ENCODE data around the gene DCHS1. TPM values are rescaled to one million over a fixed set of nuclear protein-coding genes. Genes with fewer than 3 reads are reported as not detected.

DCHS1 gene
- total and polyA plus RNA-seq, 9 of the 15 experiments (the other 6 are each of a cell fraction or from before 2014, with no cell fraction given) = 0.04 to 0.49 (median 0.14) TPM; not detected in 2

DNA sequence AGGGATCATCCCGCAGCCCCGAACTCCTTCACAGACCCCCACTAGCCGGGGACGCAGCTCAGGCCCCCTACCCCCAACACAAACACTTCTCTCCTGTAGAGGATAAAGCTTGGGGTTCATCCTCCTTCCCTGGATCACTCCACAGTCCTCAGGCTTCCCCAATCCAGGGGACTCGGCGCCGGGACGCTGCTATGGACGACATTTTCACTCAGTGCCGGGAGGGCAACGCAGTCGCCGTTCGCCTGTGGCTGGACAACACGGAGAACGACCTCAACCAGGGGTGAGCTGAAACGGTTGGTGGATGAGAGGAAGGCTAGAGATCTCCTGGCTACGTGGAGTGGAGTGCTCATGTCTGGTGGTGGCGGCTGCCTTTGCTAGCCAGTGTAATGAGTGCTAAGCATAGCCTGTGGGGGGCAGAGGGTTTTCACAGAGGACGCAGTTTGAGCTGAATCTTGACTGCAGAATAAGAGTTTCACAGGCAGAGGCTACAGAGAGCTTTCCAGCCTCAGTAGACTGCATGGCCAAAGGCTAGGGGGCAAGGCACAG lies 51.5 kb downstream of the DCHS1 start (continued):
- TF ChIP-seq, protein P1, sequence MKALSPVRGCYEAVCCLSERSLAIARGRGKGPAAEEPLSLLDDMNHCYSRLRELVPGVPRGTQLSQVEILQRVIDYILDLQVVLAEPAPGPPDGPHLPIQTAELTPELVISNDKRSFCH (CRISPR knock-in tag; IDR thresholded peaks at IDR 0.05) = no peak
- TF ChIP-seq, protein P1 (tag; IDR thresholded peaks at IDR 0.05) = 0 out of 2 replicates have a peak, but pooled peaks have one; percentile 42
- no peak for TF ChIP-seq TFAM (CRISPR knock-in tag; conservative IDR thresholded peaks at IDR 0.05)
- no peak for TF ChIP-seq TEAD4 (IDR thresholded peaks at IDR 0.05; ENCODE audit: low read length)
- no peak for TF ChIP-seq TEAD4 (CRISPR knock-in tag; IDR thresholded peaks at IDR 0.05; ENCODE audit: borderline replicate concordance)
- no peak for TF ChIP-seq ZBTB8A (IDR thresholded peaks at IDR 0.05; ENCODE audit: partially characterized antibody)
- TF ChIP-seq ELF1 (tag; IDR thresholded peaks at IDR 0.05) = no peak
- no peak for TF ChIP-seq POLR2G (IDR thresholded peaks at IDR 0.05; ENCODE audit: low read depth, low read length)
- no peak for TF ChIP-seq ZNF586 (CRISPR knock-in tag; conservative IDR thresholded peaks at IDR 0.05)
- TF ChIP-seq NFIX (CRISPR knock-in tag; IDR thresholded peaks at IDR 0.05; ENCODE audit: low read depth) = no peak
- no peak for TF ChIP-seq ZZZ3 (IDR thresholded peaks at IDR 0.05)
- TF ChIP-seq ZNF778 (CRISPR knock-in tag; IDR thresholded peaks at IDR 0.05) = no peak
- no peak; the same call in 1 of the 2 replicates for TF ChIP-seq JUND (IDR thresholded peaks at IDR 0.05; ENCODE audit: borderline replicate concordance, low read depth, low read length)
- no peak; the same call in 2 of the 3 replicates for TF ChIP-seq JUND (tag; IDR thresholded peaks at IDR 0.05; ENCODE audit: borderline replicate concordance, low read depth, low read length)
- TF ChIP-seq SPI1 (IDR thresholded peaks at IDR 0.05; ENCODE audit: borderline replicate concordance, low read depth, low read length) = no peak
- no peak for TF ChIP-seq MTA2 (IDR thresholded peaks at IDR 0.05; ENCODE audit: low read depth)
- TF ChIP-seq ZNF75A (CRISPR knock-in tag; IDR thresholded peaks at IDR 0.05) = no peak
- peak; percentile 10 for TF ChIP-seq BRD9 (IDR thresholded peaks at IDR 0.05; ENCODE audit: low read depth, partially characterized antibody)
- TF ChIP-seq DDX20 (tag; IDR thresholded peaks at IDR 0.05; ENCODE audit: low read depth) = no peak
- no peak for TF ChIP-seq ZNF324 (CRISPR knock-in tag; IDR thresholded peaks at IDR 0.05)
- no peak for TF ChIP-seq KDM1A (IDR thresholded peaks at IDR 0.05)
- TF ChIP-seq, protein P2, sequence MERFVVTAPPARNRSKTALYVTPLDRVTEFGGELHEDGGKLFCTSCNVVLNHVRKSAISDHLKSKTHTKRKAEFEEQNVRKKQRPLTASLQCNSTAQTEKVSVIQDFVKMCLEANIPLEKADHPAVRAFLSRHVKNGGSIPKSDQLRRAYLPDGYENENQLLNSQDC (CRISPR knock-in tag; IDR thresholded peaks at IDR 0.05) = no peak
- TF ChIP-seq RAD21 (CRISPR knock-in tag; conservative IDR thresholded peaks at IDR 0.05 in 1 of 2, IDR thresholded peaks at IDR 0.05 in 1 of 2) = peak; percentile 52 to 59
- TF ChIP-seq DPF2 (IDR thresholded peaks at IDR 0.05) = 0 out of 2 replicates have a peak, but pooled peaks have one; percentile 33
- TF ChIP-seq, protein P3, sequence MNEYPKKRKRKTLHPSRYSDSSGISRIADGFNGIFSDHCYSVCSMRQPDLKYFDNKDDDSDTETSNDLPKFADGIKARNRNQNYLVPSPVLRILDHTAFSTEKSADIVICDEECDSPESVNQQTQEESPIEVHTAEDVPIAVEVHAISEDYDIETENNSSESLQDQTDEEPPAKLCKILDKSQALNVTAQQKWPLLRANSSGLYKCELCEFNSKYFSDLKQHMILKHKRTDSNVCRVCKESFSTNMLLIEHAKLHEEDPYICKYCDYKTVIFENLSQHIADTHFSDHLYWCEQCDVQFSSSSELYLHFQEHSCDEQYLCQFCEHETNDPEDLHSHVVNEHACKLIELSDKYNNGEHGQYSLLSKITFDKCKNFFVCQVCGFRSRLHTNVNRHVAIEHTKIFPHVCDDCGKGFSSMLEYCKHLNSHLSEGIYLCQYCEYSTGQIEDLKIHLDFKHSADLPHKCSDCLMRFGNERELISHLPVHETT (CRISPR knock-in tag; conservative IDR thresholded peaks at IDR 0.05 in 1 of 2, IDR thresholded peaks at IDR 0.05 in 1 of 2) = no peak
- no peak for TF ChIP-seq ZNF764 (CRISPR knock-in tag; IDR thresholded peaks at IDR 0.05; ENCODE audit: low read depth)
- TF ChIP-seq TEAD2 (tag; IDR thresholded peaks at IDR 0.05) = no peak
- no peak for TF ChIP-seq TEAD1 (CRISPR knock-in tag; IDR thresholded peaks at IDR 0.05)
- no peak for TF ChIP-seq EWSR1 (IDR thresholded peaks at IDR 0.05; ENCODE audit: borderline replicate concordance, low read depth, partially characterized antibody)
- no peak for TF ChIP-seq ASH1L (IDR thresholded peaks at IDR 0.05; ENCODE audit: borderline replicate concordance, low read depth, partially characterized antibody)

All from K562 (cell line).